CD14-positive monocyte (primary cell): ENCODE data around the gene USP34. TPM values are rescaled to one million over a fixed set of nuclear protein-coding genes. Genes with fewer than 3 reads are reported as not detected.

Experiments used
- DNase-seq, 3 donors: peaks; one replicate each; pipeline ENCODE4 v3.0.0-alpha.2; 2011 to 2022
- H2AFZ ChIP-seq: 2 replicates; pipeline ENCODE4 v1.6.0; 2012; ENCODE audit warnings: mild to moderate bottlenecking, low read depth, low read length, inconsistent platforms; ENCODE audit not compliant: insufficient read depth, poor library complexity, severe bottlenecking
- H3K27ac ChIP-seq, 2 donors: 1 replicate in 1 of 2; 2 replicates in 1 of 2; pipeline ENCODE4 v1.5.1; 2012 to 2013; ENCODE audit warnings: low read length in 2 of 2, control low read depth in 1 of 2, inconsistent platforms in 1 of 2, low read depth in 1 of 2, mild to moderate bottlenecking in 1 of 2
- H3K27me3 ChIP-seq, 2 donors: one replicate each; pipeline versions ENCODE4 v1.6.0 to v1.6.1; 2011 to 2013; ENCODE audit warnings: low read length in 2 of 2; ENCODE audit not compliant: control insufficient read depth in 2 of 2, insufficient read depth in 2 of 2
- H3K36me3 ChIP-seq, 2 donors: replicated peaks in 1 of 2; 1 replicate in 1 of 2; 2 replicates in 1 of 2; pipeline versions ENCODE4 v1.5.1 to v1.6.1; 2012 to 2013; ENCODE audit warnings: low read length in 2 of 2, control low read depth in 1 of 2, inconsistent platforms in 1 of 2, mild to moderate bottlenecking in 1 of 2; ENCODE audit not compliant: insufficient read depth in 2 of 2, control insufficient read depth in 1 of 2
- H3K4me1 ChIP-seq, 2 donors: 1 replicate in 1 of 2; 2 replicates in 1 of 2; pipeline versions ENCODE4 v1.5.1 to v1.6.1; 2012 to 2013; ENCODE audit warnings: low read length in 2 of 2, control low read depth in 1 of 2, inconsistent platforms in 1 of 2, mild to moderate bottlenecking in 1 of 2, moderate library complexity in 1 of 2; ENCODE audit not compliant: insufficient read depth in 2 of 2, control insufficient read depth in 1 of 2
- H3K4me2 ChIP-seq: replicated peaks from 2 replicates; pipeline ENCODE3; 2012; ENCODE audit warnings: low read length, moderate library complexity, mild to moderate bottlenecking; ENCODE audit not compliant: poor library complexity, severe bottlenecking; ENCODE audit errors: extremely low read depth
- H3K4me3 ChIP-seq, 3 experiments: fragments of 200-600 bp in 1 of 3; sonication (generic) in 1 of 3; replicated peaks in 1 of 3; 1 replicate in 2 of 3; 2 replicates in 1 of 3; pipeline ENCODE4 v1.5.1; 2011 to 2013; ENCODE audit warnings: low read length in 3 of 3, mild to moderate bottlenecking in 3 of 3, control low read depth in 2 of 3, low read depth in 2 of 3, inconsistent platforms in 1 of 3, moderate library complexity in 1 of 3
- H3K79me2 ChIP-seq: 2 replicates; pipeline ENCODE4 v1.6.0; 2012; ENCODE audit warnings: mild to moderate bottlenecking, control low read depth, inconsistent platforms, low read length, moderate library complexity; ENCODE audit not compliant: insufficient read depth
- H3K9ac ChIP-seq: 2 replicates; pipeline ENCODE4 v1.6.0; 2017; ENCODE audit warnings: low read length, mild to moderate bottlenecking; ENCODE audit not compliant: insufficient read depth, poor library complexity, severe bottlenecking
- H3K9me3 ChIP-seq, 2 donors: replicated peaks in 1 of 2; 1 replicate in 1 of 2; 2 replicates in 1 of 2; pipeline versions ENCODE4 v1.5.1 to v1.6.1; 2012 to 2013; ENCODE audit warnings: low read length in 2 of 2, control low read depth in 1 of 2; ENCODE audit not compliant: control insufficient read depth in 1 of 2, insufficient read depth in 1 of 2
- H4K20me1 ChIP-seq: 2 replicates; pipeline ENCODE4 v1.6.0; 2012; ENCODE audit warnings: mild to moderate bottlenecking, low read length, control low read depth, moderate library complexity; ENCODE audit not compliant: insufficient read depth
- H3K27ac Mint-ChIP-seq, 7 donors: one replicate each; pipeline ENCODE4 v1.8.0; 2020; ENCODE audit warnings: mild to moderate bottlenecking in 7 of 7, mixed read lengths in 7 of 7, moderate library complexity in 6 of 7, inconsistent platforms in 2 of 7
- H3K27me3 Mint-ChIP-seq, 3 donors: one replicate each; pipeline ENCODE4 v1.8.0; 2021 to 2022; ENCODE audit warnings: low read depth in 3 of 3, mild to moderate bottlenecking in 3 of 3, mixed read lengths in 3 of 3, moderate library complexity in 3 of 3, inconsistent platforms in 1 of 3
- H3K36me3 Mint-ChIP-seq, 2 donors: one replicate each; pipeline ENCODE4 v1.8.0; 2020; ENCODE audit warnings: mixed read lengths in 2 of 2, inconsistent platforms in 1 of 2, mild to moderate bottlenecking in 1 of 2
- H3K4me1 Mint-ChIP-seq: one replicate; pipeline ENCODE4 v1.8.0; 2020; ENCODE audit warnings: mild to moderate bottlenecking, mixed read lengths
- H3K4me3 Mint-ChIP-seq, 2 donors: one replicate each; pipeline ENCODE4 v1.8.0; 2020; ENCODE audit warnings: mild to moderate bottlenecking in 2 of 2, mixed read lengths in 2 of 2, moderate library complexity in 1 of 2
- H3K9me3 Mint-ChIP-seq, 7 donors: one replicate each; pipeline ENCODE4 v1.8.0; 2020 to 2022; ENCODE audit warnings: mixed read lengths in 7 of 7, mild to moderate bottlenecking in 6 of 7, moderate library complexity in 6 of 7, inconsistent platforms in 2 of 7
- CTCF ChIP-seq: fragments of 200-600 bp; IDR thresholded peaks from one replicate; pipeline ENCODE4 v1.8.0; 2022; ENCODE audit warnings: antibody characterized with exemption, mild to moderate bottlenecking
- WGBS: methylation state at CpG from one replicate; pipeline ENCODE4 v1.1.5; 2013; ENCODE audit warnings: missing lambda C conversion rate; ENCODE audit not compliant: insufficient coverage; 5-methylcytosine and 5-hydroxymethylcytosine counted together
- intact Hi-C, 2 donors: fragments of 100-400 bp; cut with micrococcal nuclease; formaldehyde crosslinking; loops; one replicate each; pipeline versions ENCODE4 v1.15.0 to v1.15.1; 2023
- polyA plus RNA-seq, 3 donors: library from polyadenylated mRNA; depleted of rRNA in 1 of 3; unstranded in 2 of 3; stranded (reverse) in 1 of 3; fragments of 300-500 nt in 2 of 3; fragments of >200 nt in 1 of 3; fragmentation: Illumina TruSeq in 2 of 3; gene quantifications; 1 replicate in 2 of 3; 2 replicates in 1 of 3; pipeline ENCODE4 v1.2.3, GENCODE V29; 2012 to 2021

Gene USP34
- polyA plus RNA-seq, 3 donors: 2.8 to 47.2 (median 5.9) TPM

- Histone ChIP-seq H3K4me3 (no peak overlapping the region), H3K9me3 (no peaks in the 10 kb centered on the region), H2AFZ (no peak overlapping the region), H4K20me1 (peaks cover 20% of the 10 kb centered on the region), H3K79me2 (peaks cover 57% of the 10 kb centered on the region), H3K27ac (peak overlapping the region in 1 of 2 donors; percentile 57), H3K27me3 (no peaks in the 10 kb centered on the region), H3K4me1 (peaks cover 23 to 35% of the 10 kb centered on the region in 2 donors), H3K36me3 (peaks cover 51 to 54% of the 10 kb centered on the region in 2 donors), H3K4me2 (peak overlapping the region; percentile 16), H3K9ac (no peak overlapping the region)
- no peak overlapping the region for H3K4me3 Mint-ChIP-seq
- intact Hi-C loops: loop anchor here in 1 of 2 donors (5.0 kb wide), 1 partner anchor 113 kb away; the partner anchor contains the start of gene SANBR
- H3K9me3 Mint-ChIP-seq: no peaks in the 10 kb centered on the region
- no peak for TF ChIP-seq CTCF
- H3K4me1 Mint-ChIP-seq: peaks cover 44% of the 10 kb centered on the region
- peak overlapping the region in 5 of 7 donors; percentile 52 to 73 (median 69) for H3K27ac Mint-ChIP-seq
- no peak for DNase-seq
- peaks cover 52 to 55% of the 10 kb centered on the region in 2 donors for H3K36me3 Mint-ChIP-seq
- H3K27me3 Mint-ChIP-seq: peaks cover 7 to 8% (median 8%) of the 10 kb centered on the region in 3 donors
- 76% methylated on average over 10 of the region's 14 CpGs for WGBS
These were observed 290.9 kb downstream of the USP34 start for GRCh38 chr2:61179701-61180639.

- Mint-ChIP-seq H3K4me3 (peak overlapping the region; percentile 89 to 97), H3K9me3 (no peaks in the 10 kb centered on the region), H3K36me3 (peaks cover 42 to 46% of the 10 kb centered on the region in 2 donors), H3K27me3 (peaks cover 8 to 11% (median 10%) of the 10 kb centered on the region in 3 donors), H3K27ac (peak overlapping the region in 5 of 7 donors; percentile 9 to 94 (median 82)), H3K4me1 (peaks cover 44% of the 10 kb centered on the region)
- peaks cover 57% of the 10 kb centered on the region for H3K79me2 ChIP-seq
- no peak overlapping the region for H2AFZ ChIP-seq
- H4K20me1 ChIP-seq: peaks cover 18% of the 10 kb centered on the region
- no peaks in the 10 kb centered on the region for H3K27me3 ChIP-seq
- peak overlapping the region; percentile 99 for H3K9ac ChIP-seq
- H3K4me3 ChIP-seq: peak overlapping the region in 1 of 3 experiments; percentile 93
- peaks cover 40 to 43% of the 10 kb centered on the region in 2 donors for H3K36me3 ChIP-seq
- H3K27ac ChIP-seq: peak overlapping the region in 1 of 2 donors; percentile 95
- no peak for DNase-seq
- H3K9me3 ChIP-seq: no peaks in the 10 kb centered on the region
- 100% methylated on average over 18 of the region's 22 CpGs for WGBS
- TF ChIP-seq CTCF: no peak
- H3K4me1 ChIP-seq: peaks cover 23 to 35% of the 10 kb centered on the region in 2 donors
- intact Hi-C loops: loop anchor here in 1 of 2 donors (5.0 kb wide), 1 partner anchor 112 kb away; the partner anchor contains the start of gene SANBR
- peak overlapping the region; percentile 99 for H3K4me2 ChIP-seq
These were observed 292.0 kb downstream of the USP34 start for GRCh38 chr2:61178603-61179545.
